CD4-positive, alpha-beta T cell treated with Interleukin-12 subunit alpha and Interleukin-12 subunit beta, for 1 hour (primary cell): Measurements from ENCODE around the gene PCDHGA10.
"Not testable (repeated sequence)": the region's sequence is repeated elsewhere in the genome, so short reads cannot be mapped to it uniquely, and the experiment has no call there.

ENCODE experiments used
- DNase-seq: peaks from one replicate; pipeline ENCODE4 v3.0.0-alpha.2; 2020

PCDHGA10 gene

DNA sequence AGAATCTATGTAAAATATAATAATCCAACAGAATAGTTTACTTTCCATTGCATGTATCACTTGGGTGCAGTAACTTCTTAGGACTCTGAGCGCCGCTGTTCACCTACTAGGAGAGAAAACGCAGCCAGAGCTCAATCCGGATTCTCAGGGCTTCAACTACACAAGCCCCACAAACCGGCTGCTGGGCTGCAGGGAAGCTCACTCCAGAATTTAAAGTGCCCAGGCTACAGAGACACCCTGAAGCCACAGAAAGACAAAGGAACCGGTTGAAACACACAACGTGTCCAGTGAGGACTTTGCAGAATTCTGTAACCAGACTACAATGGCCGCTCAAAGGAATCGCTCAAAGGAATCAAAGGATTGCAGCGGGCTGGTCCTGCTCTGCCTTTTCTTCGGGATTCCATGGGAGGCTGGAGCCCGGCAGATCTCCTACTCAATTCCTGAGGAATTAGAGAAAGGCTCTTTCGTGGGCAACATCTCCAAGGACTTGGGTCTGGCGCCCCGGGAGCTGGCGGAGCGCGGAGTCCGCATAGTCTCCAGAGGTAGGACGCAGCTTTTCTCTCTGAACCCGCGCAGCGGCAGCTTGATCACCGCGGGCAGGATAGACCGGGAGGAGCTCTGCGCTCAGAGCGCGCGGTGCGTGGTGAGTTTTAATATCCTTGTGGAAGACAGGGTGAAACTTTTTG lies at the start of gene PCDHGA10:
PCDHGA10 (plus strand) TSS at position 134 of the 686 bp plus-strand sequence; CDS start at position 323, 189 bp downstream.
- DNase-seq = peak; percentile 63

DNA sequence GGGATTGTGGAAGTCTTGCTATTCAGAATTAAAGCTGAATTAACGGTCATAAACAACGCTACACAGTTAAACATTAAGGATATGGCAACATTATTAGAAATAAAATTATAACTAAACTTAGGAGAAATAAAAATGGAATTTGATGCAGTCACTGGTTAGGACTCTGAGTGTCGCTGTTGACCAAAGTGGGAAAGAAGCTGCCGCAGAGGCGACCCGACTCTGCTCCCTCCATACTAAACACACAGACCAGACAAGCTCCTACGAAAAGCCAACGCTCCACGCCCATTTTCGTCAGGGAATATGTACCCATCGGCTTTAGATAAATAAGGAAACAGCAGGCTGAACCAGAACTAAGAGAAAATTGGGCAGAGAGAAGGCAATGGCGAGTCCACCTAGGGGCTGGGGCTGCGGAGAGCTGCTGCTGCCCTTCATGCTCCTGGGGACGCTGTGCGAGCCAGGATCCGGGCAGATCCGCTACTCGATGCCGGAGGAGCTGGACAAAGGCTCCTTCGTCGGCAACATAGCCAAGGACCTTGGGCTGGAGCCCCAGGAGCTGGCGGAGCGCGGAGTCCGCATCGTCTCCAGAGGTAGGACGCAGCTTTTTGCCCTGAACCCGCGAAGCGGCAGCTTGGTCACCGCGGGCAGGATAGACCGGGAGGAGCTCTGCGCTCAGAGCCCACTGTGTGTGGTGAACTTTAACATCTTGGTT lies 48.7 kb upstream of the PCDHGA10 start, which contains the start of gene PCDHGA5:
PCDHGA5 (plus strand) TSS at position 211 of the 709 bp plus-strand sequence; CDS start at position 380, 169 bp downstream.
- DNase-seq = no peak

DNA sequence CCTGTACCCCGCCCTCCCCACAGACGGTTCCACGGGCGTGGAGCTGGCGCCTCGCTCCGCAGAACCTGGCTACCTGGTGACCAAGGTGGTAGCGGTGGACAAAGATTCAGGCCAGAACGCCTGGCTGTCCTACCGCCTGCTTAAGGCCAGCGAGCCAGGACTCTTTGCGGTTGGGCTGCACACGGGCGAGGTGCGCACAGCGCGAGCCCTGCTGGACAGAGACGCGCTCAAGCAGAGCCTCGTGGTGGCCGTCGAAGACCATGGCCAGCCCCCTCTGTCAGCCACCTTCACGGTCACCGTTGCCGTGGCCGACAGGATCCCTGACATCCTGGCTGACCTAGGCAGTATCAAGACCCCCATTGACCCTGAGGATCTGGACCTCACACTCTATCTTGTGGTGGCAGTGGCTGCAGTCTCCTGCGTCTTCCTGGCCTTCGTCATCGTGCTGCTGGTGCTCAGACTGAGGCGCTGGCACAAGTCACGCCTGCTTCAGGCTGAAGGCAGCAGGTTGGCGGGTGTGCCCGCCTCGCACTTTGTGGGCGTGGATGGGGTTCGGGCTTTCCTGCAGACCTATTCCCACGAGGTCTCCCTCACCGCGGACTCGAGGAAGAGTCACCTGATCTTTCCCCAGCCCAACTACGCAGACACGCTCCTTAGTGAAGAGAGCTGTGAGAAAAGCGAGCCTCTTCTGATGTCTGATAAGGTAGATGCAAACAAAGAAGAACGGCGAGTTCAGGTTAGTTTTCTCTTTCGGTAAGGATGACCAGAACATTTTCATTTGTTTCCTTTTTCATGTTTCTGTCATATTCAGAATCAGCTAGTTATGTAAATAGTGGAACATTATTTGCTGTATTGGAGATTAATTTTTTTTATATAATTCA lies 46.5 kb upstream of the PCDHGA10 start:
- no peak for DNase-seq

DNA sequence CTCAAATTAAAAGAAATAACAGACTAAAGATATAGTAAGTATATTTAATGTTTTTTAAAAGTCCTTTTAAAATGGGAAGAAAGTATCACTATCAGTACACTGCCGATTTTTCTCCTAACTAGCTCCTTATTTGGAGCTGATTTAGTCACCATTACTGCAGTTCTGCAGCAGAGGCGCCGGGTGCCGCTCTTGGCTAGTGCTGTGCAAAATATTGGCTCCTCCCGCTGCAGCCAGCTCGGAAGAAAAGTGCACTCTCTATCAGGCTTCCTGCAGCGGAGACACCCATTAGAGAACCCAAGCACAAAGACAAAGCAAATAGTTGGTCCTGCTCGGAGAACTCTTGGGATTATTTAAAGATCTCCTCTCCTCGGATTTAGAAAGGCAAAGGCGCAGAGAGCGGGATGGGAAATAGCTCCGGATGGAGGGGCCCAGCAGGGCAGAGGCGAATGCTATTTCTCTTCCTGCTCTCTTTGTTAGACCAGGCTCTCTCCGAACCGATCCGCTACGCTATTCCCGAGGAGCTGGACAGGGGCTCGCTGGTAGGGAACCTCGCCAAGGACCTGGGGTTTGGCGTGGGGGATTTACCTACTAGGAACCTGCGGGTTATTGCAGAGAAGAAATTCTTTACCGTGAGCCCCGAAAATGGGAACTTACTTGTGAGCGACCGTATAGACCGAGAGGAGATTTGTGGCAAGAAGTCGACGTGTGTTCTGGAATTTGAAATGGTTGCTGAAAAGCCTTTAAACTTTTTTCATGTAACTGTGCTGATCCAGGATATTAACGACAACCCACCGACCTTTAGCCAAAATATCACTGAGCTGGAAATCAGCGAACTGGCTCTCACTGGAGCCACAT lies 42.6 kb upstream of the PCDHGA10 start, which contains the start of gene PCDHGB3:
PCDHGB3 (plus strand) TSS at position 249 of the 855 bp plus-strand sequence; CDS start at position 402, 153 bp downstream.
- DNase-seq = peak; percentile 48

DNA sequence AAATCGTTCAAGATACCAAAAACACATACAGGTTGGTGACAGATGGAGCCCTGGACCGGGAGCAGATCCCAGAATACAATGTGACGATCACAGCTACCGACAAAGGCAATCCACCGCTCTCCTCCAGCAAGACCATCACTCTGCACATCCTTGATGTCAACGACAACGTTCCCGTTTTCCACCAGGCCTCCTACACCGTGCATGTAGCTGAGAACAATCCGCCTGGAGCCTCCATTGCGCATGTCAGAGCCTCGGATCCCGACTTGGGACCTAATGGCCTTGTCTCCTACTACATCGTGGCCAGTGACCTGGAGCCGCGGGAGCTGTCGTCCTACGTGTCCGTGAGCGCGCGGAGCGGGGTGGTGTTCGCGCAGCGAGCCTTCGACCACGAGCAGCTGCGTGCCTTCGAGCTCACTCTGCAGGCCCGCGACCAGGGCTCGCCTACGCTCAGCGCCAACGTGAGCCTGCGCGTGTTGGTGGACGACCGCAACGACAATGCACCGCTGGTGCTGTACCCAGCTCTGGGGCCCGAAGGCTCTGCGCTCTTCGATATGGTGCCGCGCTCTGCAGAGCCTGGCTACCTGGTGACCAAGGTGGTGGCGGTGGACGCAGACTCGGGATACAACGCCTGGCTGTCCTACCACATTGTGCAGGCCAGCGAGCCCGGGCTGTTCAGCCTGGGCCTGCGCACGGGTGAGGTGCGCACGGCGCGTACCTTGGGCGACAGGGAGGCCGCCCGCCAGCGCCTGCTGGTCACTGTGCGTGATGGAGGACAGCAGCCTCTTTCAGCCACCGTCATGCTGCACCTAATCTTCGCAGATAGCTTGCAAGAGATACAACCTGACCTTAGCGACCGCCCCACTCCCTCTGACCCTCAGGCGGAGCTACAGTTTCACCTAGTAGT lies 41.0 kb upstream of the PCDHGA10 start:
- no peak for DNase-seq

DNA sequence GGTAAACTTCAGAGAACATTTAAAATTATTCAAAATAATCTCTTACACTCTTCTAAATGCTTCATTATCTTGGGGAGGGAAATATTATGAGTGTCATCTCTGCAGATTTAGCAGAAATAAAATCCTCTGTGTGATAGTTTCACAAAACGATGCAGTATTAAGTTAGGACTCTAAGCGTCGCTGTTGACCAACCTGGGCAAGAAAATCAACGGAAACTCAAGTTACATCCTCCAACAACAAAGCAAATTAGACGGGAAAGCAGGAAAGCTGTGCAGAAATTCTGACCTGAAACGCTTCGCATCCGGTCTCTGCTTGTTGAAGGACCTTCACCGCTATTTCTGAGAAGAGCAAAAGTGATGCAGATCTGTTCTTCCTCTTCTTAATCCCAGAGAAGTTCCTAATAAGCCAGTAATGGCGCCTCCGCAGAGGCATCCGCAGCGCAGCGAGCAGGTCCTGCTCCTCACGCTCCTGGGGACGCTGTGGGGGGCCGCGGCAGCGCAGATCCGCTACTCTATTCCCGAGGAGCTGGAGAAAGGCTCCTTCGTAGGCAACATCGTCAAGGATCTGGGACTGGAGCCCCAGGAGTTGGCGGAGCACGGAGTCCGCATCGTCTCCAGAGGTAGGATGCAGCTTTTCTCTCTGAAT lies 39.0 kb upstream of the PCDHGA10 start, which contains the start of gene PCDHGA6:
PCDHGA6 (plus strand) TSS at position 219 of the 645 bp plus-strand sequence; CDS start at position 412, 193 bp downstream.
- DNase-seq = peak; percentile 13

DNA sequence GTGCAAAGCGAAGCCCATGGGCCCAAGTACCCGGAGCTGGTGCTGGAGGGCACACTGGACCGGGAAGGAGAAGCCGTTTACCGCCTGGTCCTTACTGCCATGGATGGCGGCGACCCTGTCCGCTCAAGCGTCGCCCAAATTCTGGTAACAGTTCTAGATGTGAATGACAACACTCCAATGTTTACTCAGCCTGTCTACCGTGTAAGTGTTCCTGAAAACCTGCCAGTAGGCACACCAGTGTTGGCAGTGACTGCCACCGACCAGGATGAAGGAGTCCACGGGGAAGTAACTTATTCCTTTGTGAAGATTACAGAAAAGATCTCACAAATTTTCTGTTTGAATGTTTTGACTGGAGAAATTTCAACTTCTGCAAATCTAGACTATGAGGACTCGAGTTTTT lies 38.2 kb upstream of the PCDHGA10 start:
- no peak for DNase-seq

DNA sequence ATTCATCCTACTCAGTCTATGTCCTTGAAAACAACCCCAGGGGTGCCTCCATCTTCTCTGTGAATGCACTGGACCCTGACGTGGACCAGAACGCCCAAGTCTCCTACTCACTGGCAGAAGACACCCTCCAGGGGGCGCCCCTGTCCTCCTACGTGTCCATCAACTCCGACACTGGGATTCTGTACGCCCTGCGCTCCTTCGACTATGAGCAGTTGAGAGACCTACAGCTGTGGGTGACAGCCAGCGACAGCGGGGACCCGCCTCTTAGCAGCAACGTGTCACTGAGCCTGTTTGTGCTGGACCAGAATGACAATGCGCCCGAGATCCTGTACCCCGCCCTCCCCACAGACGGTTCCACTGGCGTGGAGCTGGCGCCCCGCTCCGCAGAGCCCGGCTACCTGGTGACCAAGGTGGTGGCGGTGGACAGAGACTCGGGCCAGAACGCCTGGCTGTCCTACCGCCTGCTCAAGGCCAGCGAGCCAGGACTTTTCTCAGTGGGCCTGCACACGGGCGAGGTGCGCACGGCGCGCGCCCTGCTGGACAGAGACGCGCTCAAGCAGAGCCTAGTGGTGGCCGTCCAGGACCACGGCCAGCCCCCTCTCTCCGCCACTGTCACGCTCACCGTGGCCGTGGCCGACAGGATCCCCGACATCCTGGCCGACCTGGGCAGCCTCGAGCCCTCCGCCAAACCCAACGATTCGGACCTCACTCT lies 37.2 kb upstream of the PCDHGA10 start:
- DNase-seq = not testable (repeated sequence)

DNA sequence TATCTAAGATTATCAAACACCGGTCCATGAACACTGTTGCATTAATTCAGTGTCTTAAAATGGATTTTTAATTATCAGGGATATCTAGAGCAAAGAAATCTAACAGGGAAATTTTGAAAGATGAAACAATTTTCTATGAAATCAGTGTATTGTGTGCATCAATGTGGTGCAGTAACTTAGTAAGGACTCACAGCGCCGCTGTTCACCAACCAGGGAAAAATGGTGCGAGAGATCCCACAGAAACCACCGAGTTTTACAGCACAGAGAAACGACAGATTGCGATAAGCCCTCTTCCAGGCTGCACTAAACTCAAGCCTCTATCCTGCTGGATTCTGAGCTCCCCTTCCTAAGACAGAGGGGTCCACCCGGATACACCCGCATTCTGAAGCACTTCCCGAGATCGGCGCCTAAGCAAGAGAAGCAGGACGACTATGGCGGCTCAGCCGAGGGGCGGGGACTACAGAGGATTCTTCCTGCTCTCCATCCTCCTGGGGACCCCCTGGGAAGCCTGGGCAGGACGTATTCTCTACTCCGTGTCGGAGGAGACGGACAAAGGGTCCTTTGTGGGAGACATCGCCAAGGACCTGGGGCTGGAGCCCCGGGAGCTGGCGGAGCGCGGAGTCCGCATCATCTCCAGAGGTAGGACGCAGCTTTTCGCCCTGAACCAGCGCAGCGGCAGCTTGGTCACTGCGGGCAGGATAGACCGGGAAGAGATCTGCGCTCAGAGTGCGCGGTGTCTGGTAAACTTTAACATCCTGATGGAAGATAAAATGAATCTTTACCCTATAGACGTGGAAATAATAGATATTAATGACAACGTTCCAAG lies 30.1 kb upstream of the PCDHGA10 start, which contains the start of gene PCDHGA7:
PCDHGA7 (plus strand) TSS at position 274 of the 826 bp plus-strand sequence; CDS start at position 432, 158 bp downstream.
- DNase-seq = no peak

DNA sequence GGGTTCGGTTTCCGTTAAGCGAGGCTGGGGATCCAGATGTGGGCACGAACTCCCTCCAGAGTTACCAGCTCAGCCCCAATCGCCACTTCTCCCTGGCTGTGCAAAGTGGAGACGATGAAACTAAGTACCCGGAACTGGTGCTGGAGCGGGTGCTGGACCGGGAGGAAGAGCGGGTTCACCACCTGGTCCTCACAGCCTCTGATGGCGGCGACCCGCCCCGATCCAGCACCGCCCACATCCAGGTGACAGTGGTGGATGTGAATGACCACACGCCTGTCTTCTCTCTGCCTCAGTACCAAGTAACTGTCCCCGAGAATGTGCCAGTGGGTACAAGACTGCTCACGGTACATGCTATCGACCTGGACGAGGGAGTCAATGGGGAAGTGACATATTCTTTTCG lies 29.4 kb upstream of the PCDHGA10 start:
- DNase-seq = no peak

DNA sequence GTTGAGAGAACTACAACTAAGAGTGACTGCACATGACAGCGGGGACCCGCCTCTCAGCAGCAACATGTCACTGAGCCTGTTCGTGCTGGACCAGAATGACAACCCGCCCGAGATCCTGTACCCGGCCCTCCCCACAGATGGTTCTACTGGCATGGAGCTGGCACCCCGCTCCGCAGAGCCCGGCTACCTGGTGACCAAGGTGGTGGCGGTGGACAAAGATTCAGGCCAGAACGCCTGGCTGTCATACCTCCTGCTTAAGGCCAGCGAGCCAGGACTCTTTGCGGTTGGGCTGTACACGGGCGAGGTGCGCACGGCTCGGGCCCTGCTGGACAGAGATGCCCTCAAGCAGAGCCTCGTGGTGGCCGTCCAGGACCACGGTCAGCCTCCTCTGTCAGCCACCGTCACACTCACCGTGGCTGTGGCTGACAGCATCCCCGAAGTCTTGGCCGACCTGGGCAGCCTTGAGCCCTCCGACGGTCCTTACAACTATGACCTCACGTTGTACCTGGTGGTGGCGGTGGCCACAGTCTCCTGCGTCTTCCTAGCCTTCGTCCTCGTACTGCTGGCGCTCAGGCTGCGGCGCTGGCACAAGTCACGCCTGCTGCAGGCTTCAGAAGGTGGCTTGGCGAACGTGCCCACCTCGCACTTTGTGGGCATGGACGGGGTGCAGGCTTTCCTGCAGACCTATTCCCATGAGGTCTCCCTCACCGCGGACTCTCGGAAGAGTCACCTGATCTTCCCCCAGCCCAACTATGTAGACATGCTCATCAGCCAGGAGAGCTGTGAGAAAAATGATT lies 28.1 kb upstream of the PCDHGA10 start:
- no peak for DNase-seq

DNA sequence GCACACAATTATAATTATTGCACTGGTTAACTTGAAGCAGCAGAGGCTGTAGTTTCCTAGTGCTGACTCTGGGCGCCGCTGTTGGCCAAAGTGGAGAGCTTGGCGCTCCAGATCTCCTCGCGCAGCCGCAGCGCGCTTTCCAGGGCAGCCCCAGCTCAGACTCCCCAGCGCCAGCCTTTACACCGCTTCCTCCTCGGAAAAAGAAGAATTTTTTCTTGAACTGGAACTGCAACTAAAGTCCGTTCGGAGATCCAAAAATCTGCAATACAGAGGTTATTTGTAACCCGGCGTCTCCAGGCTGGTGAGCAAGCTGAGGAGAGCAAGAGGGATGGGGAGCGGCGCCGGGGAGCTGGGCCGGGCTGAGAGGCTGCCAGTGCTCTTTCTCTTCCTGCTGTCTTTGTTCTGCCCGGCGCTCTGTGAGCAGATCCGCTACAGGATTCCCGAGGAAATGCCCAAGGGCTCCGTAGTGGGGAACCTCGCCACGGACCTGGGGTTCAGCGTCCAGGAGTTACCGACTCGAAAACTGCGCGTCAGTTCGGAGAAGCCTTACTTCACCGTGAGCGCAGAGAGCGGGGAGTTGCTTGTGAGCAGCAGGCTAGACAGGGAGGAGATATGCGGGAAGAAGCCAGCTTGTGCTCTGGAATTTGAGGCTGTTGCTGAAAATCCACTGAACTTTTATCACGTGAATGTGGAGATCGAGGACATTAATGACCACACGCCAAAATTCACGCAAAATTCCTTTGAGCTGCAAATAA lies 25.1 kb upstream of the PCDHGA10 start, which contains the start of gene PCDHGB4:
PCDHGB4 (plus strand) TSS at position 142 of the 755 bp plus-strand sequence; CDS start at position 329, 187 bp downstream.
- DNase-seq = peak; percentile 23

DNA sequence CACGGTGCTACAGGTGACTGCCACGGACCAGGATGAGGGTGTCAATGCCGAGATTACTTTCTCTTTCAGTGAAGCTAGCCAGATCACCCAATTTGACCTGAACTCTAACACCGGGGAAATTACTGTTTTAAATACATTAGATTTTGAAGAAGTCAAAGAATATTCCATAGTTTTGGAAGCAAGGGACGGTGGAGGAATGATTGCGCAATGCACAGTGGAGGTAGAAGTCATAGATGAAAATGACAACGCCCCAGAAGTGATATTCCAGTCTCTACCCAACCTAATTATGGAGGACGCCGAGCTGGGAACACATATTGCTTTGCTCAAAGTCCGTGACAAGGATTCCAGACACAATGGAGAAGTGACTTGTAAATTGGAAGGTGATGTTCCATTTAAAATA lies 24.1 kb upstream of the PCDHGA10 start:
- DNase-seq = no peak

DNA sequence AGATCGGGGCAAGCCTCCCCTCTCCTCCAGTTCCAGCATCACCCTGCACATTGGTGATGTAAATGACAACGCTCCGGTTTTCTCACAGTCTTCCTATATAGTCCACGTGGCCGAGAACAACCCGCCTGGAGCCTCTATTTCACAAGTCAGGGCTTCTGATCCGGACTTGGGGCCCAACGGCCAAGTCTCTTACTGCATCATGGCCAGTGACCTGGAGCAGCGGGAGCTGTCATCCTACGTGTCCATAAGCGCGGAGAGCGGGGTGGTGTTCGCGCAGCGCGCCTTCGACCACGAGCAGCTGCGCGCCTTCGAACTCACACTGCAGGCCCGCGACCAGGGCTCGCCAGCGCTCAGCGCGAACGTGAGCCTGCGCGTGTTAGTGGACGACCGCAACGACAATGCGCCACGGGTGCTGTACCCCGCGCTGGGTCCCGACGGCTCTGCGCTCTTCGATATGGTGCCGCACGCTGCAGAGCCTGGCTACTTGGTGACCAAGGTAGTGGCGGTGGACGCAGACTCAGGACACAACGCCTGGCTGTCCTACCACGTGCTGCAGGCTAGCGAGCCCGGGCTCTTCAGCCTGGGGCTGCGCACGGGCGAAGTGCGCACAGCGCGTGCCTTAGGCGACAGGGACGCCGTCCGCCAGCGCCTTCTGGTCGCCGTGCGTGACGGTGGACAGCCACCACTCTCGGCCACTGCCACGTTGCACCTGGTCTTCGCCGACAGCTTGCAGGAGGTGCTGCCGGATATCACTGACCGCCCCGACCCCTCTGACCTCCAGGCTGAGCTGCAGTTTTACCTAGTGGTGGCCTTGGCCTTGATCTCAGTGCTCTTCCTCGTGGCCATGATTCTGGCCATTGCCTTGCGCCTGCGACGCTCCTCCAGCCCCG lies 23.4 kb upstream of the PCDHGA10 start:
- no peak for DNase-seq

DNA sequence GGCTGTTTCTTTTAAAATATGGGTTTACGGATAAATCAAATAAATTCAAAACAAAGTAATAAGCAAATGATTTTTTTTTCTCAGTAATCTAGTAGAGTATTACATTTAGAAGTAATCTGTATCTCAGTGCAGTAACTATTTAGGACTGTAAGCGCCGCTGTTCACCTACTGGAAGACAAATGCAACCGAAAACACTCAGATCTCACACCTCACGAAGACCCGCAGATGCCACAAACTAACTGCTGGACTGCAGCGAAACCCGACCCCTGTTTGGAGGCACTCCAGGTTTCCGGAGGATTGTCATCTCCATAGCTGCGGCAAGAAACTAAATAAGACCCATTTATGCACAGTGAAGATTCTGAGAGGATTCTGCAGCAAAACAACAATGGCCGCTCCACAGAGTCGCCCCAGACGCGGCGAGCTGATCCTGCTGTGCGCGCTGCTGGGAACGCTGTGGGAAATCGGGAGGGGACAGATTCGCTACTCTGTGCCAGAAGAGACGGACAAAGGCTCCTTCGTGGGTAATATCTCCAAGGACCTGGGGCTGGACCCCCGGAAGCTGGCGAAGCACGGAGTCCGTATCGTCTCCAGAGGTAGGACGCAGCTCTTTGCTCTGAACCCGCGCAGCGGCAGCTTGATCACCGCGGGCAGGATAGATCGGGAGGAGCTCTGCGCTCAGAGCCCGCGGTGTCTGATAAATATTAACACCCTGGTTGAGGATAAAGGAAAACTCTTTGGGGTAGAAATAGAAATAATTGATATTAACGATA lies 20.2 kb upstream of the PCDHGA10 start, which contains the start of gene PCDHGA8:
PCDHGA8 (plus strand) TSS at position 205 of the 770 bp plus-strand sequence; CDS start at position 386, 181 bp downstream.
- no peak for DNase-seq
